ENCODE data around the gene HTR7.

HTR7 gene

DNA sequence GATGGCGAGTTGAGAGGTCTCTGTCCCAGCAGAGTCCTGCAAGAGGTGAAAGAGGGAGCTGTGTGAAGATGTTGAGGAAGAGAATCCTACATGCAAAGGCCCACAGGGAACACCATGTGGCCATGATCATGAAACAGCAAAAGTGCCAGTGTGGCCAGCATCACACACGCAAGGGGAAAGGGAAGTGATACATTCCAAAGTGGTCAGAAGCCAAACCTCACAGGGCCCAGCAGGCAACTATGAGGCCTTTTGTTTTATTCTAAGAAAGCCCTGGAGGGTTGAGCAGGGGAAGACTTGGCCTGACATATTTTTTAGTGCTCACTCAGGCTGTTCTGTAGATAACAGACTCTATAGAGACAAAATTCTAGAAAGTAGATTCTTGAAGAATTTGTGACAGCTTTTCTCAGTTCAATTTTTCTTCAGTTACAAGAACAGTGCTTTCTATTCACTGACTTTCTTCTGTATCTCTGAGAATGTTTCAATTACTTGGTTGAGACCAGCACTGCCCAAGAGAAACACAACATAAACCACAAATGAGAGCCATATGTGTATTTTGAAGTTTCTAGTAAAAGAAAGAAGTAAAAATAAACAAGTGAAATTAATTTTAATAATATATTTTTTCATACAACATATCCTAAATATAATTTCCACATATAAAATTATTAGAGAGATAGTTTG is 82.3 kb downstream of the HTR7 start:
- peak; percentile 72 for DNase-seq
- no peak overlapping the region for H3K27ac ChIP-seq
- H3K4me3 ChIP-seq (ENCODE audit: low read depth, low read length) = no peak overlapping the region
- no peaks in the 10 kb centered on the region for H3K36me3 ChIP-seq (replicated peaks)
- in situ Hi-C loops (cut with HindIII; ENCODE audit: low pct_ligation_motif_present, low sequenced_read_pairs) = no loop called here
- TF ChIP-seq, protein P1, sequence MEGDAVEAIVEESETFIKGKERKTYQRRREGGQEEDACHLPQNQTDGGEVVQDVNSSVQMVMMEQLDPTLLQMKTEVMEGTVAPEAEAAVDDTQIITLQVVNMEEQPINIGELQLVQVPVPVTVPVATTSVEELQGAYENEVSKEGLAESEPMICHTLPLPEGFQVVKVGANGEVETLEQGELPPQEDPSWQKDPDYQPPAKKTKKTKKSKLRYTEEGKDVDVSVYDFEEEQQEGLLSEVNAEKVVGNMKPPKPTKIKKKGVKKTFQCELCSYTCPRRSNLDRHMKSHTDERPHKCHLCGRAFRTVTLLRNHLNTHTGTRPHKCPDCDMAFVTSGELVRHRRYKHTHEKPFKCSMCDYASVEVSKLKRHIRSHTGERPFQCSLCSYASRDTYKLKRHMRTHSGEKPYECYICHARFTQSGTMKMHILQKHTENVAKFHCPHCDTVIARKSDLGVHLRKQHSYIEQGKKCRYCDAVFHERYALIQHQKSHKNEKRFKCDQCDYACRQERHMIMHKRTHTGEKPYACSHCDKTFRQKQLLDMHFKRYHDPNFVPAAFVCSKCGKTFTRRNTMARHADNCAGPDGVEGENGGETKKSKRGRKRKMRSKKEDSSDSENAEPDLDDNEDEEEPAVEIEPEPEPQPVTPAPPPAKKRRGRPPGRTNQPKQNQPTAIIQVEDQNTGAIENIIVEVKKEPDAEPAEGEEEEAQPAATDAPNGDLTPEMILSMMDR (IDR thresholded peaks at IDR 0.05; ENCODE audit: low read depth, low read length, missing control alignments) = no peak
- no peaks in the 10 kb centered on the region for H3K27me3 ChIP-seq (replicated peaks)

DNA sequence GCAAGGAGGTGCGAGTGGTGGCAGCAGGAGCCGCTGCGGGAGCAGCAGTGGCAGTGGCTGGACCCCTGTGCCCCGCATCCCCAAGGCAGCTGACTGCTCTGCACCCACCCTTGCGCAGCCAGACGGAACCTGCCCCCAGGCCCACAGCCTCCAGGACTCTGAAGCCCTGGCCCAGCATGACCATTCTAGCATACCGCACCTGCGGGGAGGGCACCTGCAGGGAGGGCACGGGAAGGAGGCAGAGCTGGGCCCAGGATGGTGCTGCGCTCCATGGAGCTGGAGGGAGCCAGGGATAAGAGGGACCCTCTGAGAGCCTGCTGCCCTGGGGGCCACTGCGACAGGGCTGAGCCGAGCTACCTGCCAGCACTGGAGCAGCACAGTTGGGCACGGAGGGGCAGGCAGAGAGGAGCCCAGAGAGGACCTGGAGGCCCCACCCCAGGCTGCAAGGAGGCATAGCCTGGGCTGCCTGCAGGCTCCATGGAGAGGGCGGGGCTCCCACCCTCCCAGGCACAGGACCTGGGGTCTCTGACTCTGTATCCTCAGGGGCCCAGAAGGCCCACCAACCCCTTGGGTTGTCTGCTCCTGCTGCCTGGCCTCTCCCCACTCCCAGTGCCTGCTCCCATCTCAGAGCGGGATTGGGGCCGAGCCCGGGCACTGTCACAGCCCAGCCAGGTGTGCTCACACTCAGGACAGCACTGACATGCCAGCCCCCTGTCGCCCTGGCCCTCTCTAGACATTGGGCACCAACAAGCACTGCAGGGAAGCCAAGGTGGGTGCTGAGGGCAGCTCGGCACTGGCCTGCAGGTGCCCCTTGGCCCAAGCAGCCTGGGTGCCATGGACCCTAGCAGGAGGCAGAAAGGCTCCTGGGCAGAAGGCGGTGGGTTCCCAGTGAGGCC is 87.6 kb downstream of the HTR7 start:
- TF ChIP-seq, protein P1 (IDR thresholded peaks at IDR 0.05; ENCODE audit: low read depth, low read length, missing control alignments) = no peak
- Histone ChIP-seq H3K27ac (no peak overlapping the region), H3K27me3 (replicated peaks) (no peaks in the 10 kb centered on the region), H3K36me3 (replicated peaks) (no peaks in the 10 kb centered on the region), H3K4me3 (ENCODE audit: low read depth, low read length) (no peak overlapping the region)
- no peak for DNase-seq
- in situ Hi-C loops (cut with HindIII; ENCODE audit: low pct_ligation_motif_present, low sequenced_read_pairs) = loop anchor here (25.0 kb wide), 1 partner anchor 92 kb away; the partner anchor contains the start of genes HTR7 and RPP30

DNA sequence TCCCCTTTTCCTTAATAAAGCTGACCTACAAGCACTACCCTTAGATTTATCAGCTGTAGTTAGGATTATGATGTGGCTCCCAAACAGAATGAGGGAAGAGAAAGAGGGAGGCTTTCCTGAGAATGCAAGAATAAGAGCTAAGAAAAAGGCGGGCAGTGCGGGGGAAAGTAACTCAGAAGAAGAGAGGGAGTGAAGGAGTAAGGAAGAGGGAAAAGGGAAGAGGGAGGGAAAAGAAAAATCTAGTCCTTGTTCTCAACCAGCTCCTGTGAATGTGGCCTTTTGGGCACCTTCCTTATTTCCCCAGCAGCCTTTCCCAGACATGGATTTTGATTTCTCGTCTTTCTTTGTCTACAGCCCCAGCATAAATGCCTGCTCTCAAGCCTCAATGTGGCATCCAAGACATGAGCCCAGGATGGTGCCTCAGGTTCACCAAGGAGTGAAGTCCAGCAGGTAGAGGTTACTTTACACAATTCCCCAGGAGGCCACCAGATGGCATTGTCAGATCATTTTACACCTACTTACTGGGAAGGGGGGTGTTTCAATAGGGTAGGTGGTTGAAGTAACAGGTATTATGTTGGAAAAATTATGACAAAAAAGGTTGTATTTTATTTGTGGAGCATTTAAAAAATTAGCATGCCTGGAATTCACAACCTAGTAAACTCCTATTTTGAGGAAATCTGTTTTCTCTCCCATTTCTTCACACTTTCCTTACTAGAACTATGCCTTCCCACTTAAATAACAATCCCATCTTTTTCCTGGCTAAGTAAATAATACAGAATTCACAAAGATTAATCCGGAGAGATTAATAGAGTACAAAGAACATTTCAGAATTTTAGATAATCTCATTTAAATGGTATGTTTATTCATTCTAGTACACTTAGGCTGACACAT is 106.5 kb downstream of the HTR7 start:
- no peak overlapping the region for H3K4me3 ChIP-seq (ENCODE audit: low read depth, low read length)

DNA sequence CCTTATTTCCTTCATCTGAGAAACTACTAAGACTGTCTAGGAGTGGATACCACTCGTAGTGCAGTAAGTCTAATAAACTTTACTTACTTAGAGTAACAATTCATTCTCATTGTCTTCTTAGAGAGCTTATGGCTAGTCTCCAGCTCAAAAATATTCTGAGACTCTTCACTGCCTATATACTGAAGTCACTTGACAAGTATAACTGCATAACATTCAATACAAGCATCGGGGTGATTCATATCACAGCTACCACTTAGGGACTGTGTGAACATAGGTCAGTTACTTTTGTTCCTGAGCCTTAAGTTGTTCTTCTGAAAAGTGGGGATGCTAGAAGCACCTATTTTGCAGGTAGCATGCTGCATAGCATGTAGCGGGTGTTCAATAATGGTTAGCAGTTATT is 111.0 kb downstream of the HTR7 start:
- no peak for DNase-seq
- no peak overlapping the region for H3K4me3 ChIP-seq (ENCODE audit: low read depth, low read length)
- H3K36me3 ChIP-seq (replicated peaks) = no peaks in the 10 kb centered on the region
- no peak overlapping the region for H3K27ac ChIP-seq
- in situ Hi-C loops (cut with HindIII; ENCODE audit: low pct_ligation_motif_present, low sequenced_read_pairs) = no loop called here
- TF ChIP-seq, protein P1 (IDR thresholded peaks at IDR 0.05; ENCODE audit: low read depth, low read length, missing control alignments) = no peak
- no peaks in the 10 kb centered on the region for H3K27me3 ChIP-seq (replicated peaks)

More for the DNA sequence above, 106.5 kb downstream of the HTR7 start:
- in situ Hi-C loops (cut with HindIII; ENCODE audit: low pct_ligation_motif_present, low sequenced_read_pairs) = loop anchor here (25.0 kb wide), 1 partner anchor 111 kb away; the partner anchor contains the start of genes HTR7 and RPP30
- no peak overlapping the region for H3K27ac ChIP-seq
- H3K27me3 ChIP-seq (replicated peaks) = no peaks in the 10 kb centered on the region
- H3K36me3 ChIP-seq (replicated peaks) = no peaks in the 10 kb centered on the region
- DNase-seq = peak; percentile 14
- TF ChIP-seq, protein P1 (IDR thresholded peaks at IDR 0.05; ENCODE audit: low read depth, low read length, missing control alignments) = peak; percentile 77

DNA sequence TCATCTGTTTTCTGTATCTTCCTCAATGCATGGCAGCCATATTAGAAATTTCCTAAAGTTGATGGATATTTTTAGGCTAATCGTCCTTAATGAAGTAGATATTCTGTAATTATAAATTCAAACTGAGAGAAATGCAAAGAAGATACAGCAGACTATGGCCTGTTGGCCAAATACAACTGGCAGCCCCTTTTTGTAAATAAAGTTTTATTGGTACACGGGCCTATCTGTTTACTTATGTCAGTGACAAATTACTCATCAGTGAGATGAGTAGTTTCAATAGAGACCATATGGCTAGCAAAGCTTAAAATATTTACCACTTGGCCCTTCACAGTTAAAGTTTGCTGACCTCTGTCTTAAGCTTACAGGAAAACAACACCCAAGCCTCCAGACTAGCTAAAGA is 112.3 kb downstream of the HTR7 start:
- Histone ChIP-seq H3K27ac (no peak overlapping the region), H3K36me3 (replicated peaks) (no peaks in the 10 kb centered on the region), H3K4me3 (ENCODE audit: low read depth, low read length) (no peak overlapping the region), H3K27me3 (replicated peaks) (no peaks in the 10 kb centered on the region)
- DNase-seq = no peak
- in situ Hi-C loops (cut with HindIII; ENCODE audit: low pct_ligation_motif_present, low sequenced_read_pairs) = no loop called here
- TF ChIP-seq, protein P1 (IDR thresholded peaks at IDR 0.05; ENCODE audit: low read depth, low read length, missing control alignments) = no peak
